Epithelial cell of proximal tubule (primary cell): ENCODE results near the gene MAPK8IP1. TPM values are rescaled to one million over a fixed set of nuclear protein-coding genes. Genes with fewer than 3 reads are reported as not detected.
A peak's percentile ranks its signal among the peaks of the same experiment; 100 is the strongest.

Experiments
- DNase-seq: peaks from one replicate; pipeline ENCODE4 v3.0.0-alpha.2; 2011; ENCODE audit warnings: low read depth
- H3K4me3 ChIP-seq: 2 replicates; pipeline ENCODE4 v1.5.1; 2011; ENCODE audit warnings: low read depth, mild to moderate bottlenecking, low read length
- CTCF ChIP-seq: conservative IDR thresholded peaks from 2 replicates; pipeline ENCODE4 v1.5.1; 2012; ENCODE audit warnings: low read depth, mild to moderate bottlenecking, low read length
- total RNA-seq: library from RNA; depleted of rRNA; stranded (reverse); fragments of >200 nt; gene quantifications from 2 replicates; pipeline ENCODE4 v1.2.3, GENCODE V29; 2015

MAPK8IP1 gene
- total RNA-seq, 1 donor from 2014 or later: 10.1 TPM

- DNase-seq: no peak
- no peak for TF ChIP-seq CTCF
- no peak overlapping the region for H3K4me3 ChIP-seq
Measured at GRCh38 chr11:45881708-45882368, 3.6 kb upstream of the MAPK8IP1 start.

DNA sequence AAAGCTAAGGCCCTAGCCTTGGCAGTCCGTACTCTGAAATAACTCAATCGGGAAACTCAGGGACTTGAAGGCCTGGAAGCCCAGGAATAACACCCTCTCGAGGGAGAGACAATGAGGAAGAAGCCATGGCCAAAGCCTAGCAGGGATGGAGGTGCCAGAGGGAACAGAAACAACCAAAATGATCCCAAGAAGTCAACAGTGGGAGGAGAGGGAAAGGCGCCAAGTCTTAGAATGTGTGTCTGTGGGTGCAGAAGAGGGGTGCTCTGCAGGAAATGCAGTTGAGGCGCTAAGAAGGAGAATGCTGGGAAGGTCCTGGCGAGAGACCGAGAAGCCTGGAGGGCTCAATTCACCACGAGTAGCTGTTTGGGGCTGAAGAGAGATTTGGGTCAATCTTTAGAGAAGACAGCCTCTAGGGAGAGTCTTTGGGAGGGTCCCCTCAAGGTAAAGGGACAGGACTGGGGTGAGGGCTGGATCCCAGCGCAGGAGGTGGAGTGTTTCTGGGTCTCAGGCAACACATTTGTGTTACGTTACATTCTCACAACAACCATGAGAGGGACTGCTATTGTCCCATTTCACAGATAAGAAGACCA lies 760 bp upstream of the MAPK8IP1 start:
- no peak overlapping the region for H3K4me3 ChIP-seq
- no peak for TF ChIP-seq CTCF
- no peak for DNase-seq

GRCh38 chr11:45885921-45886721 lies 670 bp downstream of the MAPK8IP1 start:
- no peak for DNase-seq
- peak overlapping the region; percentile 54 for H3K4me3 ChIP-seq
- no peak for TF ChIP-seq CTCF

DNA sequence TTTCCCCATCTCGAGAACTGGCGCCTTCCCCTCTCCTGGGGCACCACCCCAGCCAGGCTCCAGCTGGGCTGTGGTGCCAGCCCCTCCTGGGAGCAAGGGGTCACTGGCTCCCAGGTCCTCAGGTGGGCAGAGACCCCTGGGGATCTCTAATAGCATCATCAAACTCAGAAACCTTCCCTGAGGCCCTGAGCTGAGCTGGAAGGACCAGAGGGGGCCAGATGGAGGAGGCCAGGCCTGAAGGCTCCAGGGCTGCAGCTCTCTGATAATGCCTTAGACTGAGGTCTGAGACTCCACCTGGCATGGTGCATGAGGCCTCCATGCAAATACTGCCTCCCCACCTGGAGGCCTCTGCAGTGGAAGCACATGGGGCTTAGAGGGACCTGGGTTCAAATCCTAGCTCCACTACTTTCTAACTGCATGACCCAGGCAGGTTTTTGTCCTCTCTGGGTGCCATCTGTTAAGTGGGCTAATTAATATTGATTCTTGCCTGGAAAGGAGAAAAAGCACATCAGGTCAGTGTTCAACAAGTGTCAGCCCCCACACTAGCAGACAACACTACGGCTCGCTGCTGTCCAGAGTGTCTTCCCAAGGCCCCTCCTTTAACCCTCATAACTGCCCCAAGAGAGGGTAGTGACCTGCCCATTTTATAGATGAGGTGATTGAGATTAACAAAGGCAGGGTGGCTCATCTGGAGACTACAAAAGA lies 1.5 kb downstream of the MAPK8IP1 start:
- TF ChIP-seq CTCF: no peak
- H3K4me3 ChIP-seq: no peak overlapping the region
- DNase-seq: no peak

GRCh38 chr11:45887587-45887986 lies 2.1 kb downstream of the MAPK8IP1 start:
- DNase-seq: no peak
- TF ChIP-seq CTCF: no peak
- no peak overlapping the region for H3K4me3 ChIP-seq

- DNase-seq: no peak
- no peak for TF ChIP-seq CTCF
Measured at GRCh38 chr11:45889555-45889954, 4.1 kb downstream of the MAPK8IP1 start.

More at GRCh38 chr11:45889555-45889954, 4.1 kb downstream of the MAPK8IP1 start:
- no peak overlapping the region for H3K4me3 ChIP-seq
